ENCODE results near the gene QPRT. TPM values are rescaled to one million over a fixed set of nuclear protein-coding genes. Genes with fewer than 3 reads are reported as not detected.
"Not testable (repeated sequence)": the region's sequence is repeated elsewhere in the genome, so short reads cannot be mapped to it uniquely, and the experiment has no call there.

QPRT gene
- polyA plus RNA-seq, 3 donors, result 134 to 182 (median 169) TPM

DNA sequence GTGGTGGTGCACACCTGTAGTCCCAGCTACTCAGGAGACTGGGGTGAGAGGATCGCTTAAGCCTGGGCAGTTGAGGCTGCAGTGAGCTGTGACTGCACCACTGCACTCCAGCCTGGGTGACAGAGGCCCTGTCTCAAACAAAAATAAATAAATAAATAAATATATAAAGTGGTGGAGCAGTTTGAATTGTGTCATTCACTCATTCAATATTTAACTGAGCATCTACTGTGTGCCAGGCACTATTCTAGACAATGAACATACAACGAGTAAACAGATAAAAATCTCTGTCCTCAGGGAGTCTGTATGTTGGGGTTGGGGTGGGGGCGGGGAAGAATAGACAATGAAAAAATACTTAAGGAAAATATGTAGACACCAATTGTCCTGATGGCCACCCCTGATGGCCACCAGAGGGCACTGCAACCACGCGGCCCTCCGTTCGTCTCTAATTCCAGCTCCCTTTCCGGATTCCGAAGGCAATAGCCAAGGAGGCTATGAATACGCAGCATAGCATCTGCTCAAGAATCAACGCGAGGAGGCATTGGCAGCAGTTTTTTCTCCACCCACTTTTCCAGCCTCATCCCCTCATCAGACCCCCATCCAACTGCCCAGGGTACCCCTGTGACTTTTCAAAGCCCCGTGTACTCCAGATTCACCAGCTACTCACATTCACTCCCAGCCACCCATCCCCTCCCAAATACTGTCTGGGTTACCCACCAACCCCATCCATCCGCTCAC lies 21.4 kb downstream of the QPRT start:
- DNase-seq (ENCODE audit: extremely low read depth in 1 of 11, low read depth in 9 of 11, low spot score in 4 of 11), result peak in 7 of 11 donors; percentile 30 to 65 (median 56)

DNA sequence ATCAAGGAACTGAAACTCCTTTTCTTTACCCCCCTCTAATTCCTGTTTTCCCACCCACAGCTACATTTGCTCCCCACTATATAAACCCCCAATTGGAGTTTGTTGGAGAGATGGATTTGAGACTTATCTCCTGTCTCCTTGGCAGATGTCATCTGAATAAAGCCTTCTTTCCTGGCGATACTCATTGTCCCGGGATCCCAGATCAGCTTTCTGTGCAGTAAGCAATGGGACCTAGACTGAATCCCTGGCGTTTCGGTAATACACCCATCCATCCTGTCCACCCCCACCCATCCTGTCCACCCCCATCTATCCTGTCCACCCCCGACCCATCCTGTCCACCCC lies 22.2 kb downstream of the QPRT start:
- no peak for DNase-seq (ENCODE audit: extremely low read depth in 1 of 11, low read depth in 9 of 11, low spot score in 4 of 11)

DNA sequence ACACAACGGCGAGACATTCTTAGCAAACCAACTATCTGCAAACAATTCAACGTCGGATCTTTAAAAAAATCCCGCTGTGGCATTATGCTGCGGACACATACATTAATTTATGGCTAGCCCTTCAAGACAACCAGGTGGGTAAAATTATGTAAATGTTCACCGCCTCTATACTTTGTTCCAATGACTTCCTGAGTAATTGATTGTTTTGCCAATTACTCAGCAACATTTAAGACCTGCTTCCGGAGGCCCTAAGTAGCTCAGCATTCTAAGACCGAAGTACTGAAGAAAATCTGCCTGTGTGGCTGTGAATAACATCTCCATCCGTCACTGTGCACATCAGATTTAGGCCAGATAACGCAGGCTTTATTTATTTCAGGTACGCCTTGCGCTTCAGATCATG lies 23.3 kb downstream of the QPRT start:
- peak in 1 of 11 donors; percentile 42 for DNase-seq (ENCODE audit: extremely low read depth in 1 of 11, low read depth in 9 of 11, low spot score in 4 of 11)

DNA sequence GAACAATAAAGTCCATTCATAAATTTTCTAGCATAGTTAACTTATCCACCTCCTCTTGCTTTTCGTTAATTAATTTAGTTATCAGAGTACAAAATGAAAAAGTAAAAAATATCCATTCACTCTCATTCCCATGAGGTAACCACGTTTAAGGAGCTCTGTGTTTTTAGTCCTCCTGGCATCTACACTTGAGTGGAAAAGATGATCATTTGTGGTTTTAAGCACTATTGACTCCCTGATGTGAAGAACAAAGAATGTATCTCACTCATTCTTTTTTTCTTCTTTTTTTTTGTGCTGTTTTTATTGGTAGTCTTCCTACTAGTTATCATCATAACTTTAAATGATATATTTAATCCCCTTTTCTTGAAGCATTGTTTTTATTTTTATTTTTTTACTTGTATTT lies 26.1 kb downstream of the QPRT start:
- no peak for DNase-seq (ENCODE audit: extremely low read depth in 1 of 11, low read depth in 9 of 11, low spot score in 4 of 11)

DNA sequence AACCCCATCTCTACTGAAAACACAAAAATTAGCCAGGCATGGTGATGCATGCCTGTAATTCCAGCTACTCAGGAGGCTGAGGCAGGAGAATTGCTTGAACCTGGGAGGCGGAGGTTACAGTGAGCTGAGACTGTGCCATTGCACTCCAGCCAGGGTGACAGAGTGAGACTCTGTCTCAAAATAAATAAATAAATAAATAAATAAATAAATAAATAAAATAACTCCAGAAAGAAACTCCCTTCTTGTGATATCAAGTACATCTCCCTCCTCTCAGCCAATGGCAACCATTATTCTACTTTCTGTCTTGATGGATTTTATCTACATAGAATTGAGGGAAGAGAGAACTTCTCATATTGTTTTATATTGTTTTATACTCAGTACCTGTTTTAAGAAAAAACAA lies 28.2 kb downstream of the QPRT start:
- DNase-seq (ENCODE audit: extremely low read depth in 1 of 11, low read depth in 9 of 11, low spot score in 4 of 11), result not testable (repeated sequence)

DNA sequence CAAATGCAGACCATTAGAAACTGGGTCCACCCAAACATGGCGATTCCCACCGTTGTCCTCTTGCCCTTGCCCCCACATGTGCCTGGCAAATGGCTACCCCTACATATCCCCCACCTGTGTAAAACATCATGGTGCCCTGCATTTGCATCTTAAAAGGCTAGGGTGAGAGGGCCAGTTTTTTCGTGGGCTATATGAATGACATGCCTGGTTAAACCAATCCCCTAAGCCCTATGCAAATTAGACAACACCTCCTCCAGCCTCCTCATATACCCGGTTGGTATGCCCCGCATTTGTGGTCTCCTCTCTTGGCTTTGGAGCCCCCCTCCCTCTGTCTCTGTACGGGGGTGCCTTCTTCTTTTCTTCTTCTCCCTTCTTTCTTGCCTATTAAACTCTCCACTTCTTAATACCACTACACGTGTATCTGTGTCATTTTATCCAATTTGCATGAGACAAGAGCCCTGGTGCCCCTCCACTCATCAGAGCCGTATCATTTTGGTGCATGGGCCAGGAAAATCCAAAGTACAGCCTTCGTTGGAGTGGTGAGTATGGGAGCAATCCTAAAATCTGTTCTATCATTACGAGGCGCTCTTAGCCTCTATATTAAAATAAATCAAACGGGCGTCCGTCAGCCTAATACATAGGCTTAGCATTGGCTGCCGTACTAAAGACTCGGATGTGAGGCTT lies 30.1 kb downstream of the QPRT start:
- DNase-seq (ENCODE audit: extremely low read depth in 1 of 11, low read depth in 9 of 11, low spot score in 4 of 11), result no peak

DNA sequence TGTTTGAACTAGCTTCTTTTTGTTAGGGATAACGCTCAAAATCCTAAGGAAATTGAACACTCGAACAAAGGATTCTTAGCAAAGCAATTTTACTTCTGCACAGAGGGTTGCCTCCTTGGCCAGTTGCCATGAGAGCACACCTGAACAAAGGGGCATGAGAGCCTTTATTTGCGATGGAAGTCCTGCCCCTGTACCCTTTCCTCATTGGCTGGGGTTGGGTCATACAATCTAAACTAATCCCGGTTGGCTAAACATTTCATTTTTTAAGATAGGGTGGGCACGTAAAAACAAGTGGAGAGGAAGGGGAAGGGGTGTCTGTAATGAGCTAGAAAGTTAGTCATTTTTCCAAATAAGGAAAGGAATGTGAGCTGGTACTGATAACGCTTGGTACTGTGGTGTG lies 30.7 kb downstream of the QPRT start:
- DNase-seq (ENCODE audit: extremely low read depth in 1 of 11, low read depth in 9 of 11, low spot score in 4 of 11), result not testable (repeated sequence)

DNA sequence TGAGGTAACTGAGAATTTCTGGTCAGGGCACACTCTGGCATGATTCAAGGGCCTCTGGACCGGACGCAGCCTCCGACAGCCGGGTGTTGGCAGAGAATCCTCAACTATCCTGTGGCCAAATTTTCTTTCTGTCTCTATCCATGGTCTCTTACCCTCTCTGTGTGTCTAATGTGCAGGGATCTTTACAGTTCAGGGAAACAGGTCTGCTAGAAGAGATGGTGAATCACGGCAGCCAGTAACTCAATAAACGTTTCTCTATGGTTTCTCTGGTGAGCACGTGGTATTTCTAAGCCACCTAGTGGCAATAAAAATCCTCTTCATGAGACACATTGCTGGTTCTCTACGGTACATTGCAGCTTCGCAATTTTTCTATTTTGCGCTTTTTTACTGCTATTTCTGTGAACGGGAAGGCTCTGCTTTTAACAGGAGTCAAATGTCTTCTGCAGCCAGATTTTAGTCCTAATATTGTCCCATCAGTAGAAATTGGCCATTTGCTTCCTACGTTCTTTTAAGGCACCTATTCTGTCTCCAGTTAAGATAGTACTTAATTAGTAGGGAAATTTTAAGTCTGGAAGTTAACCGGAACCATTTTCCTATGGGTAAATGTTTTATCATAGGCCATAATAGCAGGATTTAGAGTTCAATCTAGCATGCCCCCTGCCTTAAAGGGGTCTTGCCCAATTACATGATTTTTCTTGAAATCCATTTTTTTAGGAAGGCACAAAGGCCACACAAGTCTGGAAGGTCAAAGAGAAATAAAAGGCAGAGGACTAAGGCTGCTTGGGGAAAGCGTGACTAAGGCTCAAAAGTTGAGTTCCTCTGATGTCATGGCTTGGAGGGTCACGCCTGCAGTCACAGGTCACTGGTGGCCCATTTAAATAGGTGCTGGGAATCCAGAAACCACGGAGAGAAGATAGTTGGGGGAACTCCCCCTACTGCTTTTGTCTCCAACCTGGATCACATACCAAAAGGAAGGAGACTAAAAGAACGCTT lies 31.5 kb downstream of the QPRT start:
- peak in 3 of 11 donors; percentile 45 to 74 (median 51) for DNase-seq (ENCODE audit: extremely low read depth in 1 of 11, low read depth in 9 of 11, low spot score in 4 of 11)

DNA sequence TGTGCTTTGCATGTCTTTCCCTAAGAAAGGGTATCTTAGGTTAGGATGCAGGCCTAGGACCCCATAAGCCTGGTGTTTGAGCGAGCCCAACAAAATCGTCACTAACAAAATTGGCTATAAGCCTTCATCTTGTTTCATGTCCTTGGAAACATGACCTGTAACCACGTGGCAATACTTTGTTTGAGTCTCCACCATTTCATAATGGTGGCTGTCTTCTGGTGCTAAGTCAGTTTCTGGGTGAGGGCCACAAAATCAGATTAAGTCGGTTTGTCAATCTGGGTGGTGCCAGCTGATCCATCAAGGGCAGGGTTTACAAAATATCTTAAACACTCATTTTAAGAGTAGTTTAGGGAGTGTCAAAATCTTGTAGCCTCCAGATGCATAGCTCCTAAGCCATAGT lies 33.8 kb downstream of the QPRT start:
- no peak for DNase-seq (ENCODE audit: extremely low read depth in 1 of 11, low read depth in 9 of 11, low spot score in 4 of 11)

DNA sequence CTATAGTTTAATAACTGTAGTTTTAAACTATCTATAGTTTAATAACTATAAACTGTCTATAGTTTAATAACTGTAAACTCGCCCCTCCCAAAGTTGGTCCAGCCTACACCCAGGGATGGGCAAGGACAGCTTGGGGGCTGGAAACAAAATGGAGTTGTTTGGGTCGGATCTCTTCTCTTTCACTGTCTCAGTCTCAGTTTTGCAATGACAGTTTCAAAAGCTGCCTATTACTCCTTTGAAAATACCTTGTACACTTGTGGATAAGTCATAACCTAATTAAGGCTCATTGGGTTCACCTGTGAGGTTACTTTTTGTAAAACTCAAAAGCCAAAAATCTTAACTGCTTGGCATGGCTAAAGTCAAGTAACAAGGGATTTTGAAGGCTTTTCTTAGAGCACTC lies 35.4 kb downstream of the QPRT start:
- no peak for DNase-seq (ENCODE audit: extremely low read depth in 1 of 11, low read depth in 9 of 11, low spot score in 4 of 11)

DNA sequence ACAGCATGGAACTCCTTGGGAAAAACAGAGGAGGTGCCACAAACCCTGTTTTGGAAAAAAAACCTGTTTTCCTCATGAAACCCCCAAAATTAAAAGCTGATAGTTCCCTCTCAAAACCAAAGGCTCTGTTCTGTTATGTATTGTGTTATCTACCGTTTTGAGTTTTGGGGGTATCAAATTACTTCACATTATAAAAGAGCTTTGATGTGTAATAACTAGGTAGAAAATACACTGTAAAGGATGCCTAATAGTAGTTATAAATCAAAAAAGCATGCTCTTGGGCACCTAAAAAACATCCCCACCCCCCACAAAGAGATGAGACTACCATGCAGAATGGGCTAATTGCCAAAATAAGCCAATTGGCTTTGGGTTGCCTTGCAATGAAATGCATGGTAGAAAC lies 36.0 kb downstream of the QPRT start:
- DNase-seq (ENCODE audit: extremely low read depth in 1 of 11, low read depth in 9 of 11, low spot score in 4 of 11), result no peak

DNA sequence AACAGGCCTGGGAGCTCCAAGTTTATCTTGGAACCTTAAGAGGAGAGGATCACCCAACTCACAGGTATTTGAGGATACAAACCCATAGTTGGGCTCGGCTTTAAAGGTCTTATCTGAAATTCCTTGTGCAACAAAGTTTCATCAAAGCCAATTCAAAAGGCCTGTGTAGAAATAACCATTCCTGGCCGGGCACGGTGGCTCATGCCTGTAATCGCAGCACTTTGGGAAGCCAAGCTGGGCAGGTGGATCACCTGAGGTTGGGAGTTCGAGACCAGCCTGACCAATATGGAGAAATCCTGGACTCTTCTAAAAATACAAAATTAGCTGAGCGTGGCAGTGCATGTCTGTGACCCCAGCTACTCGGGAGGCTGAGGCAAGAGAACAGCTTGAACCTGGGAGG lies 38.1 kb downstream of the QPRT start:
- DNase-seq (ENCODE audit: extremely low read depth in 1 of 11, low read depth in 9 of 11, low spot score in 4 of 11), result no peak

DNA sequence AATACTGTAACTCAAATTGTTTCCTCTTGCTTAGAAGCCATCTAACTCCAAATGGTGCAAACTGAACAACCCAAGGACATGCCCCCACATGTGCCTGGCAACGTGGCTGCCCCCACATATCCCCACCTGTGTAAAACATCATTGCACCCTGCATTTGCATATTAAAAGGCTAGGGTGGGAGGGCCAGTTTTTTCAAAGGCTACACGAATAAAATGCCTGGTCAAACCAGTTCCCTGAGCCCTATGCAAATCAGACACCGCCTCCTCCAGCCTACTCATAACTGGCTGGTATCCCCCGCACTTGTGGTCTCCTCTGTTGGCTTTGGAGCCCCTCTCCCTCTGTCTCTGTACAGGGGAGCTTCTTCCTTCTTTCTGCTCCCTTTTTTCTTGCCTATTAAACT lies 40.1 kb downstream of the QPRT start:
- DNase-seq (ENCODE audit: extremely low read depth in 1 of 11, low read depth in 9 of 11, low spot score in 4 of 11), result no peak

DNA sequence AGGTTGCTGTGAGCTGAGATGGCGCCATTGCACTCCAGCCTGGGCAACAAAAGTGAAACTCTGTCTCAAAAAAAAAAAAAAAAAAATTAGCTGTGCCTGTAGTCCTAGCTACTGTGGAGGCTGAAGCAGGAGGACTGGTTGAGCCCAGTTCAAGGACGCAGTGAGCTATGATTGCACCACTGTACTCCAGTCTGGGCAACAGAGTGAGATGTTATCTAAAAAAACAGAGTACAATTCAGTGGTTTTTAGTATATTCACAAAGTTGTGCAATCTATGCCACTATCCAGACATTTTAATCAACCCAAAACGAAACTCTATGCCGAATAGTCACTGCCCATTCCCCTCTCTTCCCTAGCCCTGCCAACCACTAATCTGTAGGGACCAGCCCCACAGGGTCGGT lies 41.7 kb downstream of the QPRT start:
- DNase-seq (ENCODE audit: extremely low read depth in 1 of 11, low read depth in 9 of 11, low spot score in 4 of 11), result no peak

DNA sequence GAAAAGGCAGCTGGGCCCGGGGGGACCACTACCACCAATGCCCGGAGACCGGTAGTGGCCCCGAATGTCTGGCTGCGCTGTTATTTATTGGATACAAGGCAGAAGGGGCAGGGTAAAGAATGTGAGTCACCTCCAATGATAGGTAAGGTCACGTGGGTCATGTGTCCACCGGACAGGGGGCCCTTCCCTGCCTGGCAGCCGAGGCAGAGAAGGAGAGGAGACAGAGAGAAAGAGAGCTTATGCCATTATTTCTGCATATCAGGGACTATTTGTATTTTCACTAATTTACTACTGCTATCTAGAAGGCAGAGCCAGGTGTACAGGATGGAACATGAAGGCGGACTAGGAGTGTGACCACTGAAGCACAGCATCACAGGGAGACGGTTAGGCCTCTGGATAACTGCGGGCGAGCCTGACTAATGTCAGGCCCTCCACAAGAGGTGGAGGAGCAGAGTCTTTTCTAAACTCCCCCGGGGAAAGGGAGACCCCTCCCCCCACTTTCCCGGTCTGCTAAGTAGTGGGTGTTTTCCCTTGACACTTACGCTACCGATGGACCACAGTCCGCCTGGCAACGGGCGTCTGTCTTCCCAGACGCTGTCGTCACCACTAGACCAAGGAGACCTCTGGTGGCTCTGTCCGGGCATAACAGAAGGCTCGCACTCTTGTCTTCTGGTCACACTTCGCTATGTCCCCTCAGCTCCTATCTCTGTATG lies 42.3 kb downstream of the QPRT start:
- DNase-seq (ENCODE audit: extremely low read depth in 1 of 11, low read depth in 9 of 11, low spot score in 4 of 11), result peak in 8 of 11 donors; percentile 45 to 68 (median 56)

DNA sequence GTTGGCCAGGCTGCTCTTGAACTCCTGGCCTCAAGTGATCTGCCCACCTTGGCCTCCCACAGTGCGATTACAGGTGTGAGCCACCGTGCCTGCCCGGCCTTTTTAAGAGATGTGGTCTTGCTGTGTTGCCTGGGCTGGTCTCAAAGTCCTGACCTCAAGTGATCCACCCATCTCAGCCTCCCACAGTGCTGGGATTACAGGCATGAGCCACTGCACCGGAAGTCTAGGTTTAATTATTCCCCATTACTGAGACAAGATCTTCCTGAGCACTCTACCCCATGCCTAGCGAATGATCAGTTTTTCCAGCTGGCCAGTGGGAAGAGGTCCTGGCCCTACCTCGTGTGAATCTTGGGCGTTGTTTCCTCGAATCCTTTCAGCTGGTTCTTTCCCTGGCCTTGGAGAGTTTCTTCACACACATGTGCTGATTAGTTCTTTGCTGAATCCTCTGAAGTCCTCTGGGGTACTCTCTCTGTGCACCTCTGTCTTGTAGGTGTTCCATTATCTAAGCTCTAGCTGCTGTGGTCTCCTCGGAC lies 47.9 kb downstream of the QPRT start:
- no peak for DNase-seq (ENCODE audit: extremely low read depth in 1 of 11, low read depth in 9 of 11, low spot score in 4 of 11)

DNA sequence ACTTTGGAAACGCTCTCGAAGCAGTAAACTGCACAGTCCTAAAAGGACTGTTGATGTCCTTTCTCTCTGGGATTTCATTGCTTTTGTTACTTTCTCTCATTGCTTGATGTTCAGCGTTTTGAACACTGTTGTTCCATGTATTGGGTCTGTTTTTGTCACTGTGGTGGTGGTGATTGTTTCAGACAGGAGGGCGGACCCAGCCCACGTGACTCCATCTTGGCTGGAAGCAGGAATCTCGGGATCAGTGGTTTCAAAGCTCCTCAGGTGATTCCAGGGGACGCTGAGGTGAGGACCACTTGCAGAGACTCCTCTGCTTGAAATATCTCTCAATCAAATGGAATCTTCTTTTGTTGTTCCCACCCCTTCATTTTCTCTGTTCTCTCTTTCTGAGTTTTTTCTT lies 48.5 kb downstream of the QPRT start:
- no peak for DNase-seq (ENCODE audit: extremely low read depth in 1 of 11, low read depth in 9 of 11, low spot score in 4 of 11)

DNA sequence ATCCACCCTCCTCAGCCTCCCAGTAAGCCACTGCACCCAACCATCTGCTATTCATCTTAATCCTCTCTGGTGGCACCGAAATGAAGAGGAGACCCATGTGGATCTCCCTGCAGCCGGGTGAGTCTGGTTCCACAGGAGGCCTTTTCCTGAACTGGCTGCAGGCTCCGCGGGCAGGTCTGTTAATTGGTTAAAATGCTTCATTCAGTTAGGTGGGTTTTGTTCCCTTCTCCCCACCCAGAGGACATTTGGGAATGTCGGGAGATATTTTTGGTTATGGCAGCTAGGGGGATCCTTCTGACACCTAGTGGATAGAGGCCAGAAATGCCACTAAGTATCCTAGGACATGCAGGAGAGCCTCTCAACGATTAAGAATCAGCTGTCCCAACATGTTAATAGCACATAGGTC lies 50.1 kb downstream of the QPRT start:
- DNase-seq (ENCODE audit: extremely low read depth in 1 of 11, low read depth in 9 of 11, low spot score in 4 of 11), result peak in 3 of 11 donors; percentile 27 to 35 (median 32)

DNA sequence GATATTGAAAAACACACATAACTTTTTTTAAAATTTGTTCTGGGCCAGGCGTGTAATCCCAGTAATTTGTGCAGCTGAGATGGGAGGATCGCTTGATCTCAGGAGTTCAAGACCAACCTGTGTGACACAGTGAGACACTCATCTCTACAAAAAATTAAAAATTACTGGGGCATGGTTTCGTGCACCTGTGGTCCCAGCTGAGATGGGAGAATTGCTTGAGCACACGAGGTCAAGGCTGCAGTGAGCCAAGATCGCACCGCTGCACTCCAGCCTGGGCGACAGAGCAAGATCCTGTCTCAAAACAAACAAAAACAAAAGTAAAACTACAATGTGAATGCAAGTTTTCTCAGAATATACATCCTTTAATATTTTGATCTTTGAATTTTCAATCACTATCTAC lies 51.7 kb downstream of the QPRT start:
- no peak for DNase-seq (ENCODE audit: extremely low read depth in 1 of 11, low read depth in 9 of 11, low spot score in 4 of 11)
